RWPE2 (cell line): ENCODE results near the gene DOCK7.

ENCODE experiments used
- ATAC-seq: fragments of 200-7000 bp; cut with Tn5 transposase; 3 replicates; pipeline ENCODE4 v1.9.1; 2021; ENCODE audit warnings: low read depth
- DNase-seq: peaks from one replicate; pipeline ENCODE4 v3.0.0-alpha.2; 2020; ENCODE audit warnings: low spot score
- H3K27ac ChIP-seq: fragments of 450-650 bp; 2 replicates; pipeline ENCODE4 v1.5.1; 2017; ENCODE audit warnings: mild to moderate bottlenecking; ENCODE audit not compliant: poor library complexity, severe bottlenecking
- H3K27me3 ChIP-seq: fragments of 250-450 bp; sonication (Bioruptor Pico); 2 replicates; pipeline ENCODE4 v1.5.1; 2021; ENCODE audit warnings: mild to moderate bottlenecking, moderate library complexity; ENCODE audit not compliant: insufficient read depth, poor library complexity, severe bottlenecking
- H3K36me3 ChIP-seq: fragments of 250-450 bp; sonication (Bioruptor Pico); 2 replicates; pipeline ENCODE4 v1.5.1; 2020; ENCODE audit warnings: low read depth, mild to moderate bottlenecking, moderate library complexity
- H3K4me1 ChIP-seq: fragments of 250-450 bp; sonication (Bioruptor Pico); 2 replicates; pipeline ENCODE4 v1.5.1; 2021; ENCODE audit warnings: mild to moderate bottlenecking, moderate library complexity; ENCODE audit not compliant: insufficient read depth, poor library complexity, severe bottlenecking
- H3K4me3 ChIP-seq: fragments of 250-450 bp; sonication (Bioruptor Pico); 2 replicates; pipeline ENCODE4 v1.5.1; 2021; ENCODE audit warnings: mild to moderate bottlenecking, moderate library complexity; ENCODE audit not compliant: severe bottlenecking
- H3K9me3 ChIP-seq: fragments of 250-450 bp; sonication (Bioruptor Pico); 2 replicates; pipeline ENCODE4 v1.5.1; 2021; ENCODE audit warnings: mild to moderate bottlenecking, moderate library complexity; ENCODE audit not compliant: severe bottlenecking
- CTCF ChIP-seq: fragments of 450-650 bp; IDR thresholded peaks from one replicate; pipeline ENCODE4 v1.5.1; 2017; ENCODE audit warnings: mild to moderate bottlenecking, moderate library complexity; ENCODE audit not compliant: poor library complexity, severe bottlenecking

The DOCK7 gene

GRCh38 chr1:62513013-62513412, 175.2 kb downstream of the DOCK7 start:
- H3K9me3 ChIP-seq, result no peaks in the 10 kb centered on the region
- no peaks in the 10 kb centered on the region for H3K27me3 ChIP-seq
- no peak for ATAC-seq
- no peak overlapping the region for H3K27ac ChIP-seq
- no peak overlapping the region for H3K4me3 ChIP-seq
- no peak for DNase-seq
- H3K36me3 ChIP-seq, result peaks cover 5% of the 10 kb centered on the region; the same call in 1 of the 2 replicates
- no peak for TF ChIP-seq CTCF
- no peaks in the 10 kb centered on the region for H3K4me1 ChIP-seq

DNA sequence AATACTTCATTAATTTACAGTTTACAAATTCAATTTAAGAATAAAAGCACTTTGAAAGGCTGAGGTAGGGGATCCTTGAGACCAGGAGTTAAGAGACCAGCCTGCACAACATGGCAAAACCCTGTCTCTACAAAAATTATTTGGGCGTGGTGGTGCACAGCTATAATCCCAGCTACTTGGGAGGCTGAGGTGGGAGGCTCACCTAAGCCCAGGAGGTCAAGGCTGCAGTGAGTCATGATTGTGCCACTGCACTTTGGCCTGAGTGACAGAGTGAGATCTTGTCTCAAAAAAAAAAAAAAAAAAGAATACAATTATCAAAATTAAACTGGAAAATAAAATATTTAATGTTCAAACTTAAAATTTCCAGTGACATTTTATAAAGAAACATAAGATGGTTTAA, 179.2 kb downstream of the DOCK7 start:
- no peak overlapping the region for H3K27ac ChIP-seq
- no peaks in the 10 kb centered on the region for H3K4me1 ChIP-seq
- ATAC-seq (no peak), DNase-seq (no peak)
- no peak overlapping the region for H3K4me3 ChIP-seq
- H3K9me3 ChIP-seq, result no peaks in the 10 kb centered on the region
- no peak for TF ChIP-seq CTCF
- H3K27me3 ChIP-seq, result no peaks in the 10 kb centered on the region
- peaks cover 17% of the 10 kb centered on the region for H3K36me3 ChIP-seq

DNA sequence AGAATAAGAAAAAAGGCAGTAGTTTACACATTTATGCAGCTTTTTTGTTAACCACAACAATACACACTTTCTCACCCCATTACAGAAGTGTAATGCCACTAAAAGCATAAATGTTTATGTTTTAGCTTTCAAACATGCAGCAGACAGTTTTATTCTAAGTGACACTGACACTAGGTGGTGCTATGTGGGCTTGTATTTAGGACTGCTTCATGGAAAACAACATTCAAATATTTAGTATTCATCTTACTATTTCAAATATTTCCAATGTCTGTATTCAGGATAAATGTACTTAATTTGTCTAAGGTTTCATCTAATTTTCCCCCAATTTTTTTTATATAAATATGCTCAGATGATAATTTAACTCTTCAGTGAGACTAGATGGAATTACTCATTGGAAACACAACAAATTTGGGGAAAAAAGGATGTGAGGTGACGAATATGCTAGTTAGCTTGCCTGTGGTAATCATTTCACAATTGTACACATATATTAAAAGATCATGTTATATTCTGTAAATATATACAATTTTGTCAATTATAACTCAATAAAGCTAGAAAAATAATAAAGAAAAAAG, 179.9 kb downstream of the DOCK7 start:
- no peak overlapping the region for H3K27ac ChIP-seq
- H3K9me3 ChIP-seq, result no peaks in the 10 kb centered on the region
- no peak overlapping the region for H3K4me3 ChIP-seq
- peaks cover 17% of the 10 kb centered on the region for H3K36me3 ChIP-seq
- peak; percentile 83 for TF ChIP-seq CTCF
- 0 out of 3 replicates have a peak, but pooled peaks have one; percentile 35 for ATAC-seq
- no peaks in the 10 kb centered on the region for H3K4me1 ChIP-seq
- no peaks in the 10 kb centered on the region for H3K27me3 ChIP-seq
- DNase-seq, result no peak

- Histone ChIP-seq H3K4me1 (no peaks in the 10 kb centered on the region), H3K27ac (no peak overlapping the region), H3K36me3 (peaks cover 5% of the 10 kb centered on the region), H3K9me3 (no peaks in the 10 kb centered on the region), H3K4me3 (no peak overlapping the region), H3K27me3 (no peaks in the 10 kb centered on the region)
- no peak for ATAC-seq
- DNase-seq, result no peak
- no peak for TF ChIP-seq CTCF
These were observed 188.0 kb downstream of the DOCK7 start for GRCh38 chr1:62500210-62500609.

DNA sequence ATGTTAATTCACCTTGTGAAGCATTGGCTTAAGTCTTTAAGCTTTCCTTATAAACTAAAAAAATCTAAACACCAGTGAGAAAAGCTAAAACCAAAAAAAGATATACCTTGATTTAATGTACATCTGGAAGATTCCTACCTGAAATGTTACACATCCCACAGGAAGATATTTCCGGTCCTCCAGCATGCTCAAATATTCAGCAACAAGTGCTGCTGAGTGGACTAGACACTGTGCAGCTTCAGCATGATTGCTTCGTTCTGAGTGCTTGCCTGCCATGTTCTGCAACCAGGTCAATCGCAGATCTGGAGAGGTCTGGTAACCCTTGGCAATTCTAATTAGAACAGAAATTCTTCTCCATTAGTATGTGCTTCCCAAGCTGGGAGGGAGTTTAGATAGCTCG, 194.0 kb downstream of the DOCK7 start:
- H3K9me3 ChIP-seq, result no peaks in the 10 kb centered on the region
- H3K27me3 ChIP-seq, result no peaks in the 10 kb centered on the region
- no peak for ATAC-seq
- no peak overlapping the region for H3K4me3 ChIP-seq
- DNase-seq, result no peak
- H3K27ac ChIP-seq, result no peak overlapping the region
- H3K4me1 ChIP-seq, result peaks cover 3% of the 10 kb centered on the region
- no peak for TF ChIP-seq CTCF
- H3K36me3 ChIP-seq, result peaks cover 32% of the 10 kb centered on the region
